ENCODE measurements around the gene IGHMBP2. TPM values are rescaled to one million over a fixed set of nuclear protein-coding genes. Genes with fewer than 3 reads are reported as not detected.

The IGHMBP2 gene
- total and polyA plus RNA-seq, 12 donors: 9.0 to 24.3 (median 12.1) TPM

GRCh38 chr11:68938816-68939582, 35.3 kb downstream of the IGHMBP2 start:
- TF ChIP-seq, protein P1, sequence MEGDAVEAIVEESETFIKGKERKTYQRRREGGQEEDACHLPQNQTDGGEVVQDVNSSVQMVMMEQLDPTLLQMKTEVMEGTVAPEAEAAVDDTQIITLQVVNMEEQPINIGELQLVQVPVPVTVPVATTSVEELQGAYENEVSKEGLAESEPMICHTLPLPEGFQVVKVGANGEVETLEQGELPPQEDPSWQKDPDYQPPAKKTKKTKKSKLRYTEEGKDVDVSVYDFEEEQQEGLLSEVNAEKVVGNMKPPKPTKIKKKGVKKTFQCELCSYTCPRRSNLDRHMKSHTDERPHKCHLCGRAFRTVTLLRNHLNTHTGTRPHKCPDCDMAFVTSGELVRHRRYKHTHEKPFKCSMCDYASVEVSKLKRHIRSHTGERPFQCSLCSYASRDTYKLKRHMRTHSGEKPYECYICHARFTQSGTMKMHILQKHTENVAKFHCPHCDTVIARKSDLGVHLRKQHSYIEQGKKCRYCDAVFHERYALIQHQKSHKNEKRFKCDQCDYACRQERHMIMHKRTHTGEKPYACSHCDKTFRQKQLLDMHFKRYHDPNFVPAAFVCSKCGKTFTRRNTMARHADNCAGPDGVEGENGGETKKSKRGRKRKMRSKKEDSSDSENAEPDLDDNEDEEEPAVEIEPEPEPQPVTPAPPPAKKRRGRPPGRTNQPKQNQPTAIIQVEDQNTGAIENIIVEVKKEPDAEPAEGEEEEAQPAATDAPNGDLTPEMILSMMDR (IDR thresholded peaks at IDR 0.05): no peak
- H3K4me1 ChIP-seq: no peaks in the 10 kb centered on the region
- DNase-seq: no peak
- H3K36me3 ChIP-seq: peaks cover 0 to 74% (median 39%) of the 10 kb centered on the region in 9 donors
- WGBS, 2 donors: 84 to 91% methylated on average over 17 of the region's 17 CpGs
- intact Hi-C loops (cut with DNase I): loop anchor here in 2 of 10 donors (10.0 kb wide), 1 partner anchor 146 kb away; no protein-coding TSS in a partner anchor
- H3K27me3 ChIP-seq: no peaks in the 10 kb centered on the region
- H3K4me3 ChIP-seq: no peak overlapping the region
- no peak for ATAC-seq
- no peak overlapping the region for H3K27ac ChIP-seq
- no peaks in the 10 kb centered on the region for H3K9me3 ChIP-seq

- Histone ChIP-seq H3K27ac (no peak overlapping the region), H3K36me3 (peaks cover 0 to 65% (median 39%) of the 10 kb centered on the region in 9 donors), H3K4me3 (no peak overlapping the region), H3K9me3 (no peaks in the 10 kb centered on the region), H3K27me3 (no peaks in the 10 kb centered on the region), H3K4me1 (no peaks in the 10 kb centered on the region)
- DNase-seq (no peak), ATAC-seq (no peak)
- WGBS, 2 donors: 80 to 84% methylated on average over 33 of the region's 33 CpGs
- intact Hi-C loops (cut with DNase I): loop anchor here in 2 of 10 donors (10.0 kb wide), 1 partner anchor 145 kb away; no protein-coding TSS in a partner anchor
- TF ChIP-seq, protein P1 (IDR thresholded peaks at IDR 0.05): no peak
Measured at GRCh38 chr11:68939583-68940555, 36.2 kb downstream of the IGHMBP2 start.

GRCh38 chr11:68940651-68941323, 37.1 kb downstream of the IGHMBP2 start:
- DNase-seq (no peak), ATAC-seq (no peak)
- Histone ChIP-seq H3K27me3 (no peaks in the 10 kb centered on the region), H3K36me3 (peaks cover 0 to 56% (median 36%) of the 10 kb centered on the region in 9 donors), H3K27ac (no peak overlapping the region), H3K4me3 (no peak overlapping the region), H3K4me1 (no peaks in the 10 kb centered on the region), H3K9me3 (no peaks in the 10 kb centered on the region)
- whole genome bisulfite sequencing, 2 donors: 90 to 93% methylated on average over 20 of the region's 20 CpGs
- TF ChIP-seq, protein P1 (IDR thresholded peaks at IDR 0.05): no peak
- intact Hi-C loops (cut with DNase I): no loop called here
